ENCODE data around the gene DUSP8.

DNA sequence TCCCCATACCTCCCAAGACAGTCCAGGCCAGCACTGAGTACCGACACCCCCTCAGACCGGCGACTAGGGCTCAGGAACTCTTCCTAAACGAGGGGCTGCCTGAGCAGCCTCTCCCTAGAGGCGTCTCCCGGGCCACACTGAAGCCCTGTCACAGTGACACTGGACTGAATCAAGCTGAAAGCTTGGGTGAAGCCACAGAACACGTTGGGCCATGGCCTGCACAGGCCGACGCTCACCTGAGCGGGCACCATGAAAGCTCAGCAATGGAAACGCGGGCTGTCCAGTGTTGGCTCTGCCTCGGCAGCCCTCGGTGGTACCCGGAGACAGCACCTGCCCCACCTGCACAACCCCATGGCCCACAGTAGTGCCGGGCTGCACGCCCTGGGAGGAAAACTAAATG is 42.8 kb downstream of the DUSP8 start:
- no peak for TF ChIP-seq ZNF639 (tag by site-specific recombination; IDR thresholded peaks at IDR 0.05)
- TF ChIP-seq, protein P1, sequence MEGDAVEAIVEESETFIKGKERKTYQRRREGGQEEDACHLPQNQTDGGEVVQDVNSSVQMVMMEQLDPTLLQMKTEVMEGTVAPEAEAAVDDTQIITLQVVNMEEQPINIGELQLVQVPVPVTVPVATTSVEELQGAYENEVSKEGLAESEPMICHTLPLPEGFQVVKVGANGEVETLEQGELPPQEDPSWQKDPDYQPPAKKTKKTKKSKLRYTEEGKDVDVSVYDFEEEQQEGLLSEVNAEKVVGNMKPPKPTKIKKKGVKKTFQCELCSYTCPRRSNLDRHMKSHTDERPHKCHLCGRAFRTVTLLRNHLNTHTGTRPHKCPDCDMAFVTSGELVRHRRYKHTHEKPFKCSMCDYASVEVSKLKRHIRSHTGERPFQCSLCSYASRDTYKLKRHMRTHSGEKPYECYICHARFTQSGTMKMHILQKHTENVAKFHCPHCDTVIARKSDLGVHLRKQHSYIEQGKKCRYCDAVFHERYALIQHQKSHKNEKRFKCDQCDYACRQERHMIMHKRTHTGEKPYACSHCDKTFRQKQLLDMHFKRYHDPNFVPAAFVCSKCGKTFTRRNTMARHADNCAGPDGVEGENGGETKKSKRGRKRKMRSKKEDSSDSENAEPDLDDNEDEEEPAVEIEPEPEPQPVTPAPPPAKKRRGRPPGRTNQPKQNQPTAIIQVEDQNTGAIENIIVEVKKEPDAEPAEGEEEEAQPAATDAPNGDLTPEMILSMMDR (tag by site-specific recombination; IDR thresholded peaks at IDR 0.05), result no peak
- no peak for TF ChIP-seq YY1 (tag by site-specific recombination; IDR thresholded peaks at IDR 0.05)
- no peak for TF ChIP-seq ZNF274 (IDR thresholded peaks at IDR 0.05; ENCODE audit: low read length)
- no peak for TF ChIP-seq ZNF274 (tag by site-specific recombination; IDR thresholded peaks at IDR 0.05; ENCODE audit: borderline replicate concordance)
